Measurements from ENCODE around the gene BANP. TPM values are rescaled to one million over a fixed set of nuclear protein-coding genes. Genes with fewer than 3 reads are reported as not detected.

The BANP gene
- total and polyA plus RNA-seq, 2 donors (not counting 3 experiments of a cell fraction or from before 2014, with no cell fraction given): 22.4 to 33.8 TPM

- Histone ChIP-seq H2AFZ (ENCODE audit: low read depth, low read length) (no peak overlapping the region), H3K9ac (replicated peaks; ENCODE audit: extremely low read depth, insufficient read depth, low read length) (no peak overlapping the region), H3K4me1 (ENCODE audit: control insufficient read depth, extremely low read depth, insufficient read depth, low read length) (peaks cover 23% of the 10 kb centered on the region), H3K9me3 (replicated peaks; ENCODE audit: control insufficient read depth, insufficient read depth, low read length) (no peaks in the 10 kb centered on the region), H3K9me1 (replicated peaks; ENCODE audit: control insufficient read depth, extremely low read depth, insufficient read depth, low read length) (no peaks in the 10 kb centered on the region), H3K79me2 (ENCODE audit: control insufficient read depth, insufficient read depth, low read length) (peaks cover 60% of the 10 kb centered on the region), H3K4me2 (ENCODE audit: insufficient read depth, low read length) (no peak overlapping the region), H3K36me3 (ENCODE audit: control insufficient read depth in 2 of 2, extremely low read depth in 1 of 2, insufficient read depth in 2 of 2, low read length in 2 of 2) (no peaks in the 10 kb centered on the region), H3K4me3 (replicated peaks in 1 of 3; ENCODE audit: insufficient read depth in 1 of 3, low read depth in 1 of 3, low read length in 3 of 3) (no peak overlapping the region), H3K27me3 (ENCODE audit: control insufficient read depth in 2 of 2, insufficient read depth in 2 of 2, low read length in 2 of 2) (no peaks in the 10 kb centered on the region), H4K20me1 (replicated peaks; ENCODE audit: control insufficient read depth, extremely low read depth, insufficient read depth, low read length) (no peaks in the 10 kb centered on the region), H3K27ac (ENCODE audit: insufficient read depth, low read depth, low read length) (no peak overlapping the region)
- no TSS peak for BruUV-seq (replicated peaks)
- intact Hi-C loops (cut with micrococcal nuclease): no loop called here
- DNase-seq (ENCODE audit: low read depth, low spot score) (no peak), FAIRE-seq (no peak)
- dilution Hi-C loops (cut with MboI; ENCODE audit: extremely low pct_ligation_motif_present, low sequenced_read_pairs): no loop called here
- ChIA-PET POLR2A (no interaction called here), CTCF (interaction anchor here (0.7 to 1.3 kb wide), 2 partner anchors 439 to 469 kb away, joined by 3 to 4 read pairs; no protein-coding TSS in a partner anchor)
- TF ChIP-seq MYC (IDR thresholded peaks at IDR 0.05; ENCODE audit: low read depth, low read length): no peak
- TF ChIP-seq FOS (IDR thresholded peaks at IDR 0.05; ENCODE audit: borderline replicate concordance, insufficient read depth, low read length): no peak
- TF ChIP-seq GATA2 (IDR thresholded peaks at IDR 0.05; ENCODE audit: insufficient read depth, insufficient read length, low read depth, low read length): no peak
- TF ChIP-seq POLR2AphosphoS5 (IDR thresholded peaks at IDR 0.05; ENCODE audit: insufficient read depth, low read depth, low read length): no peak
- no peak for TF ChIP-seq POLR2A (IDR thresholded peaks at IDR 0.05; ENCODE audit: low read depth, low read length)
- no peak for TF ChIP-seq MAX (IDR thresholded peaks at IDR 0.05; ENCODE audit: insufficient read depth, insufficient read length)
- TF ChIP-seq EZH2 (IDR thresholded peaks at IDR 0.05; ENCODE audit: borderline replicate concordance, low read depth, low read length, severe bottlenecking): no peak
- TF ChIP-seq JUN (IDR thresholded peaks at IDR 0.05; ENCODE audit: borderline replicate concordance, insufficient read depth, insufficient read length, low read depth): no peak
- TF ChIP-seq, protein P1, sequence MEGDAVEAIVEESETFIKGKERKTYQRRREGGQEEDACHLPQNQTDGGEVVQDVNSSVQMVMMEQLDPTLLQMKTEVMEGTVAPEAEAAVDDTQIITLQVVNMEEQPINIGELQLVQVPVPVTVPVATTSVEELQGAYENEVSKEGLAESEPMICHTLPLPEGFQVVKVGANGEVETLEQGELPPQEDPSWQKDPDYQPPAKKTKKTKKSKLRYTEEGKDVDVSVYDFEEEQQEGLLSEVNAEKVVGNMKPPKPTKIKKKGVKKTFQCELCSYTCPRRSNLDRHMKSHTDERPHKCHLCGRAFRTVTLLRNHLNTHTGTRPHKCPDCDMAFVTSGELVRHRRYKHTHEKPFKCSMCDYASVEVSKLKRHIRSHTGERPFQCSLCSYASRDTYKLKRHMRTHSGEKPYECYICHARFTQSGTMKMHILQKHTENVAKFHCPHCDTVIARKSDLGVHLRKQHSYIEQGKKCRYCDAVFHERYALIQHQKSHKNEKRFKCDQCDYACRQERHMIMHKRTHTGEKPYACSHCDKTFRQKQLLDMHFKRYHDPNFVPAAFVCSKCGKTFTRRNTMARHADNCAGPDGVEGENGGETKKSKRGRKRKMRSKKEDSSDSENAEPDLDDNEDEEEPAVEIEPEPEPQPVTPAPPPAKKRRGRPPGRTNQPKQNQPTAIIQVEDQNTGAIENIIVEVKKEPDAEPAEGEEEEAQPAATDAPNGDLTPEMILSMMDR (IDR thresholded peaks at IDR 0.05; ENCODE audit: extremely low read depth in 1 of 2, insufficient read depth in 1 of 2, low read depth in 1 of 2, low read length in 2 of 2): no peak
Observed at GRCh38 chr16:87968541-87968940, 17.3 kb downstream of the BANP start.

Measured in endothelial cell of umbilical vein (primary cell).